ENCODE results near the gene IFI27L1. TPM values are rescaled to one million over a fixed set of nuclear protein-coding genes. Genes with fewer than 3 reads are reported as not detected.

IFI27L1 gene
- total and polyA plus RNA-seq, 2 of the 13 experiments (the other 11 are each of a cell fraction or from before 2014, with no cell fraction given), result 11.9 to 19.0 TPM

DNA sequence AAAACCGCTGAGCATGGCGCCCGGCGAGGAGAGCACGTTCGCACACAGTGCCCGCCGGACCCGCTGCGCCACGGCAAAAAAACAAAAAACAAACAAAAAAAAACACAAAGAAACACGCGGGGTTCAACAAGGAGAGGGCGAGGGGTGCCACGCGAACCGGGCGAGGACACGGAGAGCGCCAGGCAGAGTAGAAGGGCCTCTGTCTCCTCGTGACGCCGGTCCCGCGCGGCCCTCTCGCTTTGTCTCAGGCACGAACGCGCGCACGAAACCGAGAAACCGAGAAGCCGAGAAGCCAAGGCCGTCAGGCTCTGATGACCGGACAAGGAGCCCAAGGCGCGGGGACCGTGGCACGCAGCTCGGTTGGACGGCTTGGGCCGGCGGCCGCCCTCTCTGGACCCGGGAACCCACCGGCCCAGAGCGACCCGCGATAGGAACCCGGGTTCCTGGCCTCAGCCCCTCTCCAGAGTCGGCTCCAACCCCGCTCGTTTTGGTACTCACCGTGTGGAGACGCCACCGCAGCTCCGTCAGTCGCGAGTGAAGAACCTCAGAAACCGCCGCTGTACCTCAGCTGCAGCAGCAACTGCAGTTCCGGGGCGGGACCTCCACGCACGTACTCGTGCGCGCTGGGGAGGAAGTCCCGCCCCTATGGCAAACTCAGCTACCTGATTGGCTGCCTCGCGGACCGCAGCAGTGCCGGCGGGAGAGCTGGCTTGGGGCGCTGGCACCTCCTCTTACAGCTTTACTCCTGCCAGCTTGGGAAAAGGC is at the start of gene IFI27L1, which contains the start of gene DDX24 (continued):
- TF ChIP-seq, protein P1, sequence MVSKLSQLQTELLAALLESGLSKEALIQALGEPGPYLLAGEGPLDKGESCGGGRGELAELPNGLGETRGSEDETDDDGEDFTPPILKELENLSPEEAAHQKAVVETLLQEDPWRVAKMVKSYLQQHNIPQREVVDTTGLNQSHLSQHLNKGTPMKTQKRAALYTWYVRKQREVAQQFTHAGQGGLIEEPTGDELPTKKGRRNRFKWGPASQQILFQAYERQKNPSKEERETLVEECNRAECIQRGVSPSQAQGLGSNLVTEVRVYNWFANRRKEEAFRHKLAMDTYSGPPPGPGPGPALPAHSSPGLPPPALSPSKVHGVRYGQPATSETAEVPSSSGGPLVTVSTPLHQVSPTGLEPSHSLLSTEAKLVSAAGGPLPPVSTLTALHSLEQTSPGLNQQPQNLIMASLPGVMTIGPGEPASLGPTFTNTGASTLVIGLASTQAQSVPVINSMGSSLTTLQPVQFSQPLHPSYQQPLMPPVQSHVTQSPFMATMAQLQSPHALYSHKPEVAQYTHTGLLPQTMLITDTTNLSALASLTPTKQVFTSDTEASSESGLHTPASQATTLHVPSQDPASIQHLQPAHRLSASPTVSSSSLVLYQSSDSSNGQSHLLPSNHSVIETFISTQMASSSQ (IDR thresholded peaks at IDR 0.05; ENCODE audit: low read depth), result no peak
- TF ChIP-seq, protein P1 (CRISPR knock-in tag; IDR thresholded peaks at IDR 0.05; ENCODE audit: borderline replicate concordance), result no peak
- peak; percentile 22 for TF ChIP-seq AGO1 (IDR thresholded peaks at IDR 0.05; ENCODE audit: low read depth, low read length, poor library complexity, severe bottlenecking)
- TF ChIP-seq TBP (CRISPR knock-in tag; IDR thresholded peaks at IDR 0.05), result 0 out of 2 replicates have a peak, but pooled peaks have one; percentile 31
- TF ChIP-seq, protein P2, sequence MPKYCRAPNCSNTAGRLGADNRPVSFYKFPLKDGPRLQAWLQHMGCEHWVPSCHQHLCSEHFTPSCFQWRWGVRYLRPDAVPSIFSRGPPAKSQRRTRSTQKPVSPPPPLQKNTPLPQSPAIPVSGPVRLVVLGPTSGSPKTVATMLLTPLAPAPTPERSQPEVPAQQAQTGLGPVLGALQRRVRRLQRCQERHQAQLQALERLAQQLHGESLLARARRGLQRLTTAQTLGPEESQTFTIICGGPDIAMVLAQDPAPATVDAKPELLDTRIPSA (CRISPR knock-in tag; IDR thresholded peaks at IDR 0.05; ENCODE audit: borderline replicate concordance), result peak; percentile 69; the same call in 1 of the 2 replicates
- peak; percentile 47; the same call in 1 of the 2 replicates for TF ChIP-seq FOXO1 (CRISPR knock-in tag; IDR thresholded peaks at IDR 0.05)
- no peak for TF ChIP-seq ZEB1 (IDR thresholded peaks at IDR 0.05; ENCODE audit: insufficient replicate concordance, low read depth)
- TF ChIP-seq AKAP8 (CRISPR knock-in tag; IDR thresholded peaks at IDR 0.05), result peak; percentile 75; the same call in 1 of the 2 replicates
- 0 out of 2 replicates have a peak, but pooled peaks have one; percentile 46 for TF ChIP-seq ZC3H13 (CRISPR knock-in tag; IDR thresholded peaks at IDR 0.05)
- no peak for TF ChIP-seq ZNF672 (CRISPR knock-in tag; IDR thresholded peaks at IDR 0.05)
- TF ChIP-seq, protein P3, sequence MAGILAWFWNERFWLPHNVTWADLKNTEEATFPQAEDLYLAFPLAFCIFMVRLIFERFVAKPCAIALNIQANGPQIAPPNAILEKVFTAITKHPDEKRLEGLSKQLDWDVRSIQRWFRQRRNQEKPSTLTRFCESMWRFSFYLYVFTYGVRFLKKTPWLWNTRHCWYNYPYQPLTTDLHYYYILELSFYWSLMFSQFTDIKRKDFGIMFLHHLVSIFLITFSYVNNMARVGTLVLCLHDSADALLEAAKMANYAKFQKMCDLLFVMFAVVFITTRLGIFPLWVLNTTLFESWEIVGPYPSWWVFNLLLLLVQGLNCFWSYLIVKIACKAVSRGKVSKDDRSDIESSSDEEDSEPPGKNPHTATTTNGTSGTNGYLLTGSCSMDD (CRISPR knock-in tag; IDR thresholded peaks at IDR 0.05), result no peak
- no peak for TF ChIP-seq MAF1 (CRISPR knock-in tag; IDR thresholded peaks at IDR 0.05; ENCODE audit: borderline replicate concordance)
- no peak for TF ChIP-seq HMG20A (CRISPR knock-in tag; IDR thresholded peaks at IDR 0.05; ENCODE audit: borderline replicate concordance)
- no peak for TF ChIP-seq FOXK2 (IDR thresholded peaks at IDR 0.05)
- no peak for TF ChIP-seq RFX5 (IDR thresholded peaks at IDR 0.05; ENCODE audit: low read depth, low read length)
- no peak for TF ChIP-seq ERF (CRISPR knock-in tag; IDR thresholded peaks at IDR 0.05)
- TF ChIP-seq ZNF558 (CRISPR knock-in tag; IDR thresholded peaks at IDR 0.05; ENCODE audit: borderline replicate concordance), result 0 out of 2 replicates have a peak, but pooled peaks have one; percentile 74
- TF ChIP-seq, protein P4, sequence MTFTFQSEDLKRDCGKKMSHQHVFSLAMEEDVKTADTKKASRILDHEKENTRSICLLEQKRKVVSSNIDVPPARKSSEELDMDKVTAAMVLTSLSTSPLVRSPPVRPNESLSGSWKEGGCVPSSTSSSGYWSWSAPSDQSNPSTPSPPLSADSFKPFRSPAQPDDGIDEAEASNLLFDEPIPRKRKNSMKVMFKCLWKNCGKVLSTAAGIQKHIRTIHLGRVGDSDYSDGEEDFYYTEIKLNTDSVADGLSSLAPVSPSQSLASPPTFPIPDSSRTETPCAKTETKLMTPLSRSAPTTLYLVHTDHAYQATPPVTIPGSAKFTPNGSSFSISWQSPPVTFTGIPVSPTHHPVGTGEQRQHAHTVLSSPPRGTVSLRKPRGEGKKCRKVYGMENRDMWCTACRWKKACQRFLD (CRISPR knock-in tag; IDR thresholded peaks at IDR 0.05; ENCODE audit: borderline replicate concordance), result no peak
- TF ChIP-seq, protein P5, sequence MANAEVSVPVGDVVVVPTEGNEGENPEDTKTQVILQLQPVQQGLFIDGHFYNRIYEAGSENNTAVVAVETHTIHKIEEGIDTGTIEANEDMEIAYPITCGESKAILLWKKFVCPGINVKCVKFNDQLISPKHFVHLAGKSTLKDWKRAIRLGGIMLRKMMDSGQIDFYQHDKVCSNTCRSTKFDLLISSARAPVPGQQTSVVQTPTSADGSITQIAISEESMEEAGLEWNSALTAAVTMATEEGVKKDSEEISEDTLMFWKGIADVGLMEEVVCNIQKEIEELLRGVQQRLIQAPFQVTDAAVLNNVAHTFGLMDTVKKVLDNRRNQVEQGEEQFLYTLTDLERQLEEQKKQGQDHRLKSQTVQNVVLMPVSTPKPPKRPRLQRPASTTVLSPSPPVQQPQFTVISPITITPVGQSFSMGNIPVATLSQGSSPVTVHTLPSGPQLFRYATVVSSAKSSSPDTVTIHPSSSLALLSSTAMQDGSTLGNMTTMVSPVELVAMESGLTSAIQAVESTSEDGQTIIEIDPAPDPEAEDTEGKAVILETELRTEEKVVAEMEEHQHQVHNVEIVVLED (CRISPR knock-in tag; IDR thresholded peaks at IDR 0.05; ENCODE audit: borderline replicate concordance), result peak; percentile 95
